ENCODE measurements around the gene CMC1.
"Not testable (repeated sequence)": the region's sequence is repeated elsewhere in the genome, so short reads cannot be mapped to it uniquely, and the experiment has no call there.

The CMC1 gene

GRCh38 chr3:28247286-28247685, 5.9 kb downstream of the CMC1 start:
- no peak for DNase-seq

DNA sequence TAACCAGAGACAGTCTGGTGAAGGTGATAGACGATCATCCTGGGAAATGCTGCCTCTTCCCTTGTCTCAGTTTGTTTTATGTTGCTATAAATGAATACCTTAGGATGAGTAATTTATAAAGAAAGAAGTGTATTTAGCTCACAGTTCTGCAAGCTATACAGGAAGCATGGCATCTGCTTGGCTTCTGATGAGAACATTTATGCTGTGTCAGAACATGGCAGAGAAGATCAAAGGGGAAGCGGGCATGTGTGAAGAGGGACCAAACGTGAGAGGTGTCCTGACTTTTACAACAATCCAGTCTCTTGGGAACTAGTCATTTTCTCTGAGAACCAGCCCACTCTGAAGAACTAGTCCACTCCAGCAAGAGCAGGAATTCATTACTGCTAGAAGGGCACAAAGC, 9.6 kb downstream of the CMC1 start:
- peak in 2 of 3 donors; percentile 33 to 36 for DNase-seq

DNA sequence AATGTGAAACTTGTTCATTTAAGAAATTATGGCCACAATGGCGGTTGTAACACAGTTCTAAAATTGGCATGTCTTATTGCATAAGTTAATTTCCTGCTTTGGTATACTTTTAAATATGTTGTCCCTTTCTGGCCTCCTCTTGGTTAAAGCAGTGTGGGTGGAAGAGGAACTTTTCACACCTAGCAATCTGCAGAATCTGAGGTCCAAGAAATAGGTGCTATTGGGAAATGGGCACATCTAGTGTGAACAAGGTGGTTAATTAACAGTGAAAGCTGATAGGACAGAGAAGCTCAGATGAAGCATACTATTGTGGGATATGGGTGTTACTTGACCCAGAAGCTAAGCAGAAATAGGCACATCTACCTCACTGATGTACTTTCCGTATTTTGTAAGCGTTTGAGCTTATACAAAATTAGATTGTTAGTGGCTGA, 10.6 kb downstream of the CMC1 start:
- peak; percentile 24 to 62 (median 47) for DNase-seq

DNA sequence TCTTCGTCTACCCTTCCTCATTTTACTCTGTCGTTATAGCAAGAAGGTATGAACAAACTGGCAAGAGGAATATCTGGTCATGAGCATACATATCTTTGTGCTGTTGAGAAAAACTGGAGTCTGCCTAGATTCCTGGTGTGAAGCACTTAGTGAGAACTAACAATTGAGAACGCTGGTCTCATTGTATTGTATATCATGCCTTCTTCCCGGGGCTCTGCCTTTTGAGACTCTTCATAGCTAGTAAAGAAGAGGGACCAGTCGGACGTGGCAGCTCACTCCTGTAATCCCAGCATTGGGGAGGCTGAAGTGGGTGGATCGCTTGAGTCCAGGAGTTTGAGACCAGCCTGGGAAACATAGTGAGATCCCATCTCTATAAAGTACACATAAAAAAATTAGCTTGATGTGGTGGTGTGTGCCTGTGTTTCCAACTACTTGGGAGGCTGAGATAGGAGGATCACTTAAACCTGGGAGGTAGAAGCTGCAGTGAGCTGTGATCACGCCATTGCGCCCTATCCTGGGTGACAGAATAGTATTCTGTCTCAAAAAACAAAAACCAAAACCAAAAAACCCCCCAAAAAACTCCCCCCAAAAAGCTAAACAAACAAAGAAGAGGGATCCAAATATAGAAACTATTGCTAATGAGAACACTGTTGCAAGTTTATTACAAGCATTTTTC, 11.8 kb downstream of the CMC1 start:
- no peak for DNase-seq

DNA sequence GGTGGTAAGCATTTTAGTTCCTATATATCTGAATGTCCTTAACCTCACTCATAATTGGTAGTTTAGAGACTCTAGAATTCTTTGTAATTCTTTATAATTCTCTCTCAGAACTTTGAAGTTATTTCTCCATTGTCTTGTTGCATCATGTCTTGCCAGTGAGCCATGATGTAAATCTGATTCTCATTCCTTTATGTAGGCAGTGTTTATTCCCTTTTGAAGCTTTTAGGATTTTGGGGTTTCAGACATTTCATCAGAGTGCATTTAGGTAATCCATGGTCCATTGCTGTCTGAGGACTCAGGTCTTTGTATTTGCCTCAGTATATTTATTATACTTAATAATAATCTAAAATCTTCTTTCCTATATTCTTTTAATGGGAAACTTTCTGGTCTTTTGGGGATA, 20.6 kb downstream of the CMC1 start:
- peak; percentile 20 to 53 (median 42) for DNase-seq

- DNase-seq, result no peak
Measured at GRCh38 chr3:28265641-28266040, 24.2 kb downstream of the CMC1 start.

DNA sequence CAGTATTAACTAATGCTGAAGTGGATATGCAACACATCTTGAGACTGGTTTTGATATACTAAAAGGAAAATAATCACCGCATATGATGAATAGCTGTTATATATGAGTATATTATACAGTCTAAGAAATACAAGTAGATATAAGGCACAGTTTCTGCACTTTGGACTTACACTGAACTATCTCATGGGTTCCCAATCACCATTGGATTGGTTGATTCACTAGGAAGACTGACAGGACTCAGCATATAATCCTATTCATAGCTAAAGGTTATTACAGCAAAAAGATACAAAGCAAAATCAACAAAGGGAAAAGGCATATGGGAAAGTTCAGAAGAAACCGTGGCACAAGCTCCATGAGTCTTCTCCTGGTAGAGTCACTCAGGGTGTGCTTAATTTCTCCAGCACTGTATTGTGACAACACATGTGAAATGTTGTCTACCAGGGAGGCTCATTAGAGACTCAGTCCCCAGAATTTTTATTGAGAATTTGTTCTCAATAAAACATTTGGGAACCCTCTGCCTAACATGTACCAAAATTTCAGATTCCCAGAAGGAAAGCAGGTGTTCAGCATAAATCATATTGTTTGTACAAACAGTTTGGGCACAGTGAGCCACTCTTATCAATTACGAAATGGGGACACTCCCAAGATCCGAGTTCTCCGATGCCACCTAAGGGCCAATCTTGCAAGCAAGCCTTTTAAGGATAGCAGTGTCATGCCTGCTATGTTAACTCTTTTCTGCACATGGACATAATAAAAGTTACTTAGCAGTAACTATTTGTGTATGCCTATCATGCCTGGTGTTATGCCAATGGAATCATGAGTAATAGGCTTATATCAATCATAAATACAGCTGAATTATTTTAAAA, 26.8 kb downstream of the CMC1 start:
- peak in 1 of 3 donors; percentile 10 for DNase-seq

DNA sequence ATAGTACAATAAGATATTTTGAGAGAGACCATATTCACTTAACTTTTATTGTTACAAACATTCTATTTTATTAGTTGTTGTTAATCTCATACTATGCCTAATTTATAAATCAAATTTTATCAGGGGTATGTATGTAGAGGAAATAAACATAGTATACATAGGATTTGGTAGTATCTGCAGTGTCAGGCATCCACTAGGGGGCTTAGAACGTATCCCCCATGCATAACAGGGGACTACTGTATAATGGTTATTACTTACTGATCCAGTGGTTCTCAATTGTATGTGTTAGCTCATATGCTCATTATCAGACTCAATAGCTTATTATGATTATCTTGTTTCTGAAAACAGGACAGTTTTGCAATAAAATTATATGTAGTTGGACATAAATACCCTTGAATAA, 27.6 kb downstream of the CMC1 start:
- no peak for DNase-seq

DNA sequence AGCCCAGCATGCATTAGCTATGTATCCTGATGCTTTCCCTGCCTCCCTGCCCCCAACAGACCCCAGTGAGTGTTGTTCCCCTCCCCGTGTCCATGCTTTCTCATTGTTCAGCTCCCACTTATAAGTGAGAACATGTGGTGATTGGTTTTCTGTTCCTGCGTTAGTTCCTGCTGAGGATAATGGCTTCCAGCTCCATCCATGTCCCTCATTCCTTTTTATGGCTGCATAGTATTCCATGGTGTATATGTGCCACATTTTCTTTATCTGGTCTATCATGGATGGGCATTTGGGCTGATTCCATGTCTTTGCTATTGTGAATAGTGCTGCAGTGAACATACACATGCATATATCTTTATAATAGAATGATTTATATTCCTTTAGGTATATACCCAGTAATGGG, 28.5 kb downstream of the CMC1 start:
- DNase-seq, result not testable (repeated sequence)

DNA sequence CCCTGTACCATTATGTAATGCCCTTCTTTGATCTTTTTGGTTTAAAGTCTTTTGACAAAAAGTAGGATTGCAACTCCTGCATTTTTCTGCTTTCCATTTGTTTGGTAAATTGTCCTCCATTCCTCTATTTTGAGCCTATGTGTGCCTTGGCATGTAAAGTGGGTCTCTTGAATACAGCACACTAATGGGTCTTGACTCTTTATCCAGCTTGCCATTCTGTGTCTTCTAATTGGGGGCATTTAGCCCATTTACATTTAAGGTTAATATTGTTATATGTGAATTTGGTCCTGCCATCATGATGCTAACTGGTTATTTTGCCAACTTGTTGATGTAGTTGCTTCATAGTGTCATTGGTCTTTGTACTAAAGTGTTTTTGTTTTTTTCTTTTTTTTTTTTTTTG, 32.4 kb downstream of the CMC1 start:
- no peak for DNase-seq

DNA sequence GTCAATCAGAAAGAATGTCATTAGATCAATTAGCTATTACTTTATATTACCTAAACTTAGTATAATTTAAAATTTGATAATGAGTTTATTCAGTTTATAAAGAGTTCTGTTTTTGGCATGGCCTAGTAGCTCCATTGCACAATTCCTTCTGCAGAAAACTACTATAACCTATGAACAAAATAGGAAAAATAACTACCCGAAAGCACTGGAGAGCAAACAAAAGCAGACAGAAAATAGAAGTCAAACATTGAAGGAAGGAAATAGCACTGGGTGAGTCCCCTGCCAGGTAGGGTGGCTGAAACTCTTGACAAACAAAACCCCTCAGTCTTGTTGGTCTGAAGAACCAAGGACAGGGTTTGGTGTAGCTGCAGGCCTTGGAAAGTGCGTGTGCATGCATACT, 37.5 kb downstream of the CMC1 start:
- DNase-seq, result no peak

- no peak for DNase-seq
Measured at GRCh38 chr3:28279770-28280169, 38.4 kb downstream of the CMC1 start.

- no peak for DNase-seq
Measured at GRCh38 chr3:28280781-28281180, 39.4 kb downstream of the CMC1 start.

- peak; percentile 46 to 76 (median 74) for DNase-seq
Measured at GRCh38 chr3:28286595-28286994, 45.2 kb downstream of the CMC1 start.

- no peak for DNase-seq
Measured at GRCh38 chr3:28287046-28287445, 45.6 kb downstream of the CMC1 start.

DNA sequence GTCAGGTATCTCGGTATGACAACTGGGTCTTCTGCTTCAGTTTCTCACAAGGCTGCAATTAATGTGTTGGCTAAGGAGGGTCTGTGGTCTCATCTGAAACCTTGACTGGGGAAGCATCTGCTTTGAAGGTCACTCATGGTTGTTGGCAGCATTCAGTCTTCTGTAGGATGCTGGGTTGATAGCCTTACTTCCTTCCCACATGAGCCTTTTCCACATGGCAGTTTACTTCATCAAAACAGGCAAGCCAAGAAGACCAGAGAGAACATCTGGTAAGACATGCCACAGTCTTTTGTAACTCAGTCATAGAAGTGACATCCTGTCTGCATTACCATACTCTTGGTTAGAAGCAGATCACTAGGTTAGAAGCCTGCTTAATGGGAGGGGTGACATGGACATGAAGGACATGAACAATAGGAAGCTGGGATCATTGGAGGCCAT, 49.5 kb downstream of the CMC1 start:
- no peak for DNase-seq

DNA sequence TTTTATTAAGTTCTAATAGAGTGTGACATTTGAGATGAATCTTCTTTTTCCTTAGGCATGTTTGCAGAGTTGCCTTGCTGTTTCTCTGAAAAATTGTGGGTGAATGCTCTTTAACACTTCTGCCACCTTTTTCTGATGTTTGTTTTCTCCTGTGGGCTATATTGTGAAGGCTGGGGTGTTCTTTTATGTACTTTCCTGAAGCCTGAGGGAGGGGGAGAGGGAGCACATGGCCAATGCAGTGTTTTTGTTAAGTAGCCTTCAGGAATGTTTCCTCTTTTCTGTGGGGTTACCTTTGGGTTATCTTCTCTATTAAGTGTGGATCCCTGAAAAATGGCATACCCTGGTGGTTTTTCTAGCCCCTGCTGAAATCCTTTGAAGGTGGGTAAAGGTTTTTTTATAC, 50.2 kb downstream of the CMC1 start:
- no peak for DNase-seq

DNA sequence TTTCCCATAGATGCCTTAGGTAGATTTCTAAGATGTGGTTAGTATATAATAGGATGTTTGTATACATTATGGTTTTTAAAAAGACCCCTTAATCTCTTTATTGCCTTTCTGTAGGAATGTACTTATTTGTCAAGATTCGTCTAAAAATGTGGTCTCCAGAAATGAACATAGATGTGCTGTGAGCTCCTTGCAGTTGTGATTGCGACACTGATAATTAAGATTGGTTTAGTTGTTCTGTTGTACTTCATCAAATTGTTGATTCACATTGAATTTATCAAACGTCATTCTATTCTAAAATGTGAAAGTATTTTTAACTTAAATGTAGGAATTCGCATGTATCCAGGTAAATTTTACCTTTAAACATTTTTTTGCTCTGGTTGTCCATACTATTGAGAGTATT, 51.2 kb downstream of the CMC1 start:
- no peak for DNase-seq

- DNase-seq, result no peak
Measured at GRCh38 chr3:28294667-28295413, 53.4 kb downstream of the CMC1 start.

DNA sequence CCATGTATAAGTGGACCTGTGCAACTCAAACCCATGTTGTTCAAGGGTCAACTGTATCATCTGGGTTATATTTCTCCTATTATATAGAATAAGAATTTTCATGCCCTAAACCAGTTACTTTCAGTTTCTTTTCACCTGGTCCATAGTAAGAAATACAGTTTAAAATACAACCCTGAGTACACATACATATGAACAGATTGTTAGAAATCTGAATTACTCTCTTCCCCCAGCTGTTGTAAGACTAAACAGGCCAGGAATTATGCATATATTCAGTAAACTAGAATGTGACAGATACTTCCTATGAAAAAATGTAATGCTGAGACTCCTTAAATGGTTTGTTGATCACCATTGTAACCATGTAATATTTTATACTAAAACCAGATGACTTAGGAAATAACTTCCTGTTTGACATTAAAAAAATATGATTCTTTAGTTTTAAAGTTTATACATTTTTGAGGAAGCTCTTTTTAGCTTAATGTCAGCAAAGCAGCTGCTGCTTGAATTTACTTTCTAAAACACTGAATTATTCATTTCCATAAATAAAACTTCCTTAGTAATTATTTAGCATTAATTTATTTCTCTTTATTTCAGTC, 54.6 kb downstream of the CMC1 start:
- peak in 2 of 3 donors; percentile 41 for DNase-seq

GRCh38 chr3:28299705-28300104, 58.3 kb downstream of the CMC1 start:
- DNase-seq, result no peak

GRCh38 chr3:28300345-28300962, 59.0 kb downstream of the CMC1 start:
- no peak for DNase-seq

DNA sequence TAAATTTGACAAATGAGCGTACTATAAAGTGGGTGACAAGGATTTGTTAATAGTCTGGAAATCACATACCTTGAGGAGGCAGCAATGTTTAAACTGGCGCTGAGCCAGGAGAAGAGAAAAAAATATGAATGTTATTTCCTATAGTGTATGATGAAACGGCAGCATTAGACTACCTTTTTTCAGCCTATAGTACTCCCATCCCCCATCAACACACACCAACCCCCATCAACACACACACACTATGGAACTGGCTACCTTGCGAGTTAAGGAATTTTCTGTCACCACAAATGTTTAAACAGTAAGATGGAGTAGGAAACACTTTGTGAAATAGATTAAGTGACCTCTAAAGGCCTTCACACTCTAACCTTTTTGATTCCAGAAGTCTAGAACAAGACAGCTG, 60.3 kb downstream of the CMC1 start:
- DNase-seq, result no peak

Data from suppressor macrophage treated with lipopolysaccharide for 1 hour (primary cell).